ENCODE data around the gene PRUNE2. TPM values are rescaled to one million over a fixed set of nuclear protein-coding genes. Genes with fewer than 3 reads are reported as not detected.
"Not testable (repeated sequence)": the region's sequence is repeated elsewhere in the genome, so short reads cannot be mapped to it uniquely, and the experiment has no call there.

PRUNE2 gene
- total and polyA plus RNA-seq, 5 experiments from 2014 or later = not detected

DNA sequence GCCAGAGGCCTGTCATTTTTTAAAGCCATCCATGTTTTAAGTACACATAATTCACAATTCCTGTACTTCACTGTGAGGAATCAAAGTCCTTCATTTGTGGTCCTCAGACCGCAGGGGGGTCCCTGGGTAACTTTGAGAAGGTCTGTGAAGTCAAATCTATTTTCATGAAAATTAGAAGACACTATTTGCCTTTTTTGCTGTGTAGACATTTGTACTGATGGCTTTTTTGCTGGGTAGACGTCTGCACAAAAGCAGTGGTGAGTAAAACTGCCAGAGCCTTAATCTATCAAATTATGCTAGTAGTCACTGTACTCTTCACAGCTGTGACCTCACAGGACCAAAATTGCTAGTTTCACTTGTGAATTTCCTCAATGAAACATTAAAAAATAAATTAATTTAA is 25.7 kb downstream of the PRUNE2 start:
- DNase-seq = no peak
- Mint-ChIP-seq H3K4me1 (no peaks in the 10 kb centered on the region), H3K27ac (no peak overlapping the region), H3K9me3 (peaks cover 0 to 2% (median 0%) of the 10 kb centered on the region in 9 donors), H3K4me3 (no peak overlapping the region), H3K27me3 (peaks cover 0 to 7% (median 2%) of the 10 kb centered on the region in 5 donors), H3K36me3 (no peaks in the 10 kb centered on the region)
- ATAC-seq = no peak
- POLR2A ChIA-PET = no interaction called here

DNA sequence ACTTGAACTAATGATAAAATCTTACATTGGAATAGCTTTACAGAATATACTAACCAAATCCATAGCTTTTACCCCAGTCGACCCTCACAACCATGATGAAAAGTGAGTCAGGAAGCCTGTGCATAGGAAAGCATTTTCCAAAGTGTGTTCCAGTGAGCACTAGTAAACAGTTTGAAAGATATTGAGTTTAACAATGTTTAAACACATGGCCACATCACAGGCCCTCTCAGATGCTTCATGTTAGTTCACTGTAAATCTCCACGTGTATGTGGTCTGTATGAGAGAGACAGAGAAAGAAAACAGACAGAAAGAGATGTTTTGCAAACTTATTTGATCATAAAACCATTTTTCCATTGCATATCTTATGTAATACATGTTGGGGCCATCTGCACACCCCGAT is 27.0 kb downstream of the PRUNE2 start:
- Mint-ChIP-seq H3K9me3 (peaks cover 0 to 2% (median 0%) of the 10 kb centered on the region in 9 donors), H3K27me3 (peaks cover 0 to 7% (median 2%) of the 10 kb centered on the region in 5 donors), H3K36me3 (no peaks in the 10 kb centered on the region), H3K4me3 (no peak overlapping the region), H3K4me1 (no peaks in the 10 kb centered on the region), H3K27ac (no peak overlapping the region)
- POLR2A ChIA-PET = no interaction called here
- ATAC-seq (no peak), DNase-seq (no peak)

DNA sequence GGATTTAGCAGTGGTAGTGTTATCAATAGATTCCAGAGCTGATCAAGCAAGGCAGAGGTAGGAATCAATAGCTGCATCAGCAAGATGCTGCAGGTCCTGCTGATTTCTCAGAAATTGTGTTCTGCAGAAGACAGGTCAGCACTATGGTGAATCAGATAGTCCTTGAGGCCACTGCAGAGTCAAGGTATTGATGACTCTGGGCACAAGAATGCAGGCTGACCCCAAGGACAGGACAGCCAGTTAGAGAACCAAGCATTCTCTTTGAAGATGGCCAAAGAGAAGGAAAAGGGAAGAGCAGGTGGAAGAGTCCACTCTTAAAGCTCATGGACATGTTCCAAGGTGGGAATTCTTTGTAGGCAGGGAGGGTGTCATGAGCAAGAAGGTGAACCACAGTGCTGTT is 28.0 kb downstream of the PRUNE2 start:
- POLR2A ChIA-PET = no interaction called here
- H3K36me3 Mint-ChIP-seq = no peaks in the 10 kb centered on the region
- peaks cover 0 to 2% (median 0%) of the 10 kb centered on the region in 9 donors for H3K9me3 Mint-ChIP-seq
- no peak overlapping the region for H3K27ac Mint-ChIP-seq
- H3K4me1 Mint-ChIP-seq = no peaks in the 10 kb centered on the region
- no peak overlapping the region for H3K4me3 Mint-ChIP-seq
- DNase-seq (no peak), ATAC-seq (no peak)
- peaks cover 0 to 11% (median 2%) of the 10 kb centered on the region in 5 donors for H3K27me3 Mint-ChIP-seq

DNA sequence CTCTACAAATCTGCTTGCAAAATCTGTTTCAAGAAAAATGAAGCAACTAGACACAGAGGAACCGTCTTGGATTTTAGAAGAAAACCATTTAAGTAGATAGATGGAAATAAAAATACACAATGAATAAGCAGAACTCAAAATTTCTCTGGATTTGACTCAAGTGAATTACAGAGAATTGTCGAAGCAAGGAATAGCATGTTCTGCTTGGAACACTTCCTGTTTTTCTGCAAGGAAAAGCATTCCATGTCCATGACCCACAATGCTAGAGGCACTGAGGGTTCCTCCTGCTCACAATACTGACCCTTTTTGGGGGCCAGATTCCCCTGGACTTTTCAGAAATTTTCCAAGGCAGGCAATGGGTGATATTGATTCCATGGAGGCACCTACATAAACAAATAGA is 29.8 kb downstream of the PRUNE2 start:
- no peaks in the 10 kb centered on the region for H3K36me3 Mint-ChIP-seq
- ATAC-seq = no peak
- peaks cover 0 to 7% (median 3%) of the 10 kb centered on the region in 5 donors for H3K27me3 Mint-ChIP-seq
- peaks cover 0 to 2% (median 0%) of the 10 kb centered on the region in 9 donors for H3K9me3 Mint-ChIP-seq
- no peak overlapping the region for H3K27ac Mint-ChIP-seq
- no peaks in the 10 kb centered on the region for H3K4me1 Mint-ChIP-seq
- POLR2A ChIA-PET = no interaction called here
- no peak for DNase-seq
- no peak overlapping the region for H3K4me3 Mint-ChIP-seq

DNA sequence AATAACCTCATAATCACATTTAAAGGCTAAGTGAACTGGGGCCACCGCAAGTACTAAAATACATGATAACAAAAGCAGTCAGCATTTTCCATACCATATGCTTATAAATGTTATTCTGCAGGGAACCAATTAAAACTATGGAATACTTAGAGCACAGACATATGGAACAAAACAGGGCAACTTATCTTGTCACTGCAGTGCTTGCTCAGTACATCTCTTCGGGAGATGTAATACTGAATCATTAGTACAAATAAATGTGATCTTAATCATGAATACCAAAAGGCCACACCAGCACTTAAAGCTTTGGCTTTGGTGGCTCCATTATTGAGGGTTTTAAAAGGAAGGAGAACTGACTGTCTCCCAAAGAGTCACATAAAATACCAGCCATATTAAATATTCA is 32.1 kb downstream of the PRUNE2 start:
- DNase-seq (no peak), ATAC-seq (no peak)
- no peak overlapping the region for H3K4me3 Mint-ChIP-seq
- no peak overlapping the region for H3K27ac Mint-ChIP-seq
- no peaks in the 10 kb centered on the region for H3K9me3 Mint-ChIP-seq
- no peaks in the 10 kb centered on the region for H3K4me1 Mint-ChIP-seq
- POLR2A ChIA-PET = no interaction called here
- H3K27me3 Mint-ChIP-seq = peaks cover 2 to 11% (median 7%) of the 10 kb centered on the region in 5 donors
- no peaks in the 10 kb centered on the region for H3K36me3 Mint-ChIP-seq

DNA sequence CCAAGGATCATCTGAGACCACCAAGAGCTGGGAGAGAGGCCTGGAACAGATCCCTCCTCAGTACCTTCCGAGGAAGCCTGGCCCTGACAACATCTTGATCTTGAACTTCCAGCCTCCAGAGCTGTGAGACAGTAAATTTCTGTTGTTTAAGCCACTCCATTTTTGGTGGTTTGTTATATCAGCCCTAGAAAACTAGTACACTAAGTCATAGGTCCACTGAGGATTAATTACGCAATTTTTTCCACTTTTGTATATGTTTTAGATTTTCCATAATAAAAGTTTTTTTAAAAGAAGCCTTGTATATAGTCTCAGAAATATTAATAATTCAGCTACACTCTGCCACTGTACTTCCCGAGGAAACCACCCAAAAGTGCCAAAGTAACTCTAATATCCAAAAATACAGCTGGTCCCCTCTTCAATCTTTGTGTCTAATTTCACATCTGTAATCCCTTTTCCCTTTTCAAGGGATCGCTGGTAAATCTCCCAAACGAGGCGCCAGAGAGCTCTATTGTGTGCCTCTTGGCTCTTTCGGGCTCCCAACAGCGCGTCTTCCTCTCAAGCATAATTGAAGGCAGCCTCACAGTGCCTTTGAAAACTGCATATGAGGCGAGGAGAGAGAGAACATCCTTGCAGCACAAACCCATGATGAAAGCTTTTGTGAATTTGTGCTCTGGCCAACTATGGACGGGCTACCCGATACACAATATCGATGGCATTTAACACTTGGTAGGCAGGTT is 32.7 kb downstream of the PRUNE2 start:
- no peak for DNase-seq
- Mint-ChIP-seq H3K4me1 (no peaks in the 10 kb centered on the region), H3K36me3 (no peaks in the 10 kb centered on the region), H3K4me3 (no peak overlapping the region), H3K9me3 (no peaks in the 10 kb centered on the region), H3K27me3 (peaks cover 5 to 14% (median 11%) of the 10 kb centered on the region in 5 donors), H3K27ac (no peak overlapping the region)
- no peak for ATAC-seq
- POLR2A ChIA-PET = no interaction called here

DNA sequence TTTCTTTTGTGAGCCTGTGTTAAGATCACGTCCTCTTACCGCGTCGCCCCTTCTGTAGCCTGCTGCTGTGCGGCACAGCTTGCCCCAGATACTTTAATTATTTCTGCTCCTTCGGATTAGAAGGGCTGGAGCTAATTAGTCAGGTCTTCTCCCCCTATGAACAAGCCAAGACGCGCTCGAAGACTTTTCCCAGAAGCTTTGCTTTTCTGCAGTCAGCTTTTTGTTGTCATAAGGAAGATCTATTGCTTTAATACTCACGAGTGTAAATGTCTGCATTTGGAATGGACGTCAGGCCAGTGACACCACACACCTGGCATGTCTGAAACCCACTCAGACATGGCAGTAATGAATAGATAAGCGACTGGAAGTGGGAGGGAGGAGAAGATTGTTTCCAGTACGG is 37.0 kb downstream of the PRUNE2 start:
- POLR2A ChIA-PET = no interaction called here
- Mint-ChIP-seq H3K36me3 (no peaks in the 10 kb centered on the region), H3K9me3 (no peaks in the 10 kb centered on the region), H3K4me3 (no peak overlapping the region), H3K27ac (no peak overlapping the region), H3K4me1 (peaks cover 0 to 7% (median 4%) of the 10 kb centered on the region in 4 donors), H3K27me3 (peaks cover 8 to 20% (median 15%) of the 10 kb centered on the region in 5 donors)
- DNase-seq (no peak), ATAC-seq (no peak)

DNA sequence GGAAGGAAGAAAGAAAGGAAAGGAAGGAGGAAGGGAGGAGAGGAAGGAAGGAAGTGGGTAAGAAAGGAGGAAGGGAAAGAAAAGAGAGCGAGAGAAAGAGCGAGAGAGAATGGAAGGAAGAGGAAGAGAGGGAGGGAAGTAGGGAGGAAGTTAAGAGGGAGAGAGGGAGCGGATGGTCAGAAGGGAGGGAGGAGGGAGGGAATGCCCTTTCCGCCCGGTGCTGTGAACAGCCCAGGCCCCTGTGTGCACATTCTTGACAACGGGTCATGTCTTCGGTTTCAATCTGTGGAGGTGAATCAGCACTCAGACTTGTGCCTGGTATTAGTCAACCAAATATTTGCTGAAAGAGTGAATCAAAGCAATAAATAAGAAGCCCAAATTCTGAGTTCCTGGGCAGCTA is 39.2 kb downstream of the PRUNE2 start:
- ATAC-seq = no peak
- DNase-seq = no peak
- POLR2A ChIA-PET = no interaction called here
- no peaks in the 10 kb centered on the region for H3K9me3 Mint-ChIP-seq
- H3K27ac Mint-ChIP-seq = no peak overlapping the region
- peaks cover 0 to 7% (median 4%) of the 10 kb centered on the region in 4 donors for H3K4me1 Mint-ChIP-seq
- H3K4me3 Mint-ChIP-seq = no peak overlapping the region
- peaks cover 7 to 20% (median 13%) of the 10 kb centered on the region in 5 donors for H3K27me3 Mint-ChIP-seq
- no peaks in the 10 kb centered on the region for H3K36me3 Mint-ChIP-seq

DNA sequence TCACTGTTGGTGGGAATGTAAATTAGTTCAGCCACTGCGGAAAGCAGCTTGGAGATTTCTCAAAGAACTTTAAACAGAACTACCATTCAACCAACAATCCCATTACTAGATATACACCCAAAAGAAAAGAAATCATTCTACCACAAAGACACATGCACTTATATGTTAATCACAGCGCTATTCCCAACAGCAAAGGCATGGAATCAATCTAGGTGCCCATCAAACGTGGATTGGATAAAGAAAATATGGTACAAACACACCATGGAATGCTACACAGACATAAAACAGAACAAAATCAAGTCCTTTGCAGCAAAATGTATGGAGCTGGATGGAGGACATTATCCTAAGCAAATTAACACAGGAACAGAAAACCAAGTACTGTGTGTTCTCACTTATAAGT is 42.1 kb downstream of the PRUNE2 start:
- DNase-seq = no peak
- H3K4me3 Mint-ChIP-seq = no peak overlapping the region
- H3K9me3 Mint-ChIP-seq = no peaks in the 10 kb centered on the region
- peaks cover 7 to 15% (median 8%) of the 10 kb centered on the region in 5 donors for H3K27me3 Mint-ChIP-seq
- H3K4me1 Mint-ChIP-seq = peaks cover 0 to 7% (median 4%) of the 10 kb centered on the region in 4 donors
- POLR2A ChIA-PET = no interaction called here
- no peaks in the 10 kb centered on the region for H3K36me3 Mint-ChIP-seq
- H3K27ac Mint-ChIP-seq = no peak overlapping the region
- no peak for ATAC-seq

DNA sequence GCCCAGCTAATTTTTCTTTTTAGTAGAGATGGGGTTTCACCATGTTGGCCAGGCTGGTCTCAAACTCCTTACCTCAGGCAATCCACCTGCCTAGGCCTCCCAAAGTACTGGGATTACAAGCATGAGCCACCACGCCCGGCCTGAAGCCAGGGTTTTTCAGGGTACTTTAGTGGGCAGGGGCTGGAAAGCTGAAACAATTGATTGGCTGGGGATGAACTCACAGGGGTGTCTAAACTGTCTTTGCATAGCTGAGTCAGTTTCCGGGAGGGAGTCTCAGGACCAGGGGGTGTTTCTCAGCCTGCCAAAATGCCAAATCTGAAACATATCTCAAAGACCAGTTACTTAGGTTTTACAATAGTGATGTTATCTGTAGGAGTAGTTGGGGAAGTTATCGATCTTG is 46.1 kb downstream of the PRUNE2 start:
- no peak overlapping the region for H3K4me3 Mint-ChIP-seq
- no peaks in the 10 kb centered on the region for H3K4me1 Mint-ChIP-seq
- H3K27me3 Mint-ChIP-seq = peaks cover 0 to 2% (median 0%) of the 10 kb centered on the region in 5 donors
- H3K27ac Mint-ChIP-seq = no peak overlapping the region
- ATAC-seq (no peak), DNase-seq (no peak)
- H3K9me3 Mint-ChIP-seq = peaks cover 0 to 10% (median 0%) of the 10 kb centered on the region in 9 donors
- no peaks in the 10 kb centered on the region for H3K36me3 Mint-ChIP-seq
- POLR2A ChIA-PET = no interaction called here

DNA sequence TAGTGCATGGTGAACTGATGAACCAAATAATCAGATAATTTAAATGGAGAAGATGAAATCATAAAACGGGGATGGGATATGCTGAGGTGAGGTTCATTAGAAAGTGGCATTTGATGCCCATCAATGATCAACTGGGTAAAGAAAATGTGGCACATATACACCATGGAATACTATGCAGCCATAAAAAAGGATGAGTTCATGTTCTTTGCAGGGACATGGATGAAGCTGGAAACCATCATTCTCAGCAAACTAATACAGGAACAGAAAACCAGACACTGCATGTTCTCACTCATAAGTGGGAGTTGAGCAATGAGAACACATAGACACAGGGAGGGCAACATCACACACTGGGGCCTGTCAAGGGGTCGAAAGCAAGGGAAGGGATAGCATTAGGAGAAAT is 47.7 kb downstream of the PRUNE2 start:
- DNase-seq, ATAC-seq, H3K9me3 Mint-ChIP-seq, H3K4me1 Mint-ChIP-seq, H3K36me3 Mint-ChIP-seq, H3K27me3 Mint-ChIP-seq, POLR2A ChIA-PET, H3K4me3 Mint-ChIP-seq: not testable (repeated sequence)
- peak overlapping the region in 1 of 10 donors; percentile 27 for H3K27ac Mint-ChIP-seq

DNA sequence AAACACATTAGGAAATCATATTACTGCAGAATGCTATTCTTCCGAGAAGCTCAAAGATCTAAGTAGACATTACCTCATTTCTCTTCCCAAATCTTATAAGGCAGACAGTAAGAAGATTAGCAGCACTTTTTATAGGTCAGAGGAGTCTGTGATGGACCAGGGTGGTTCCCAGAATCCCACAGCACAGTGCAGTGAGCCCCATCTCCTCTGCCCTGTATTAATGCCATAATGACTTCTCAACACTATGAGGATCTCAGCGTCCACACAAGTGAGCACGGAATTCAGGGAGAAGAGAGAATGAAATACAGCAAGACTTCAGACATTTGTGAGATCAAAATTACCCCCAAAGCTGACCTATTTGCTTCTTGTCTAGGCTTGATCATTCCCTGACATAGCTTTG is 49.9 kb downstream of the PRUNE2 start:
- peaks cover 0 to 5% (median 2%) of the 10 kb centered on the region in 5 donors for H3K27me3 Mint-ChIP-seq
- H3K27ac Mint-ChIP-seq = no peak overlapping the region
- peaks cover 0 to 10% (median 0%) of the 10 kb centered on the region in 9 donors for H3K9me3 Mint-ChIP-seq
- H3K4me1 Mint-ChIP-seq = no peaks in the 10 kb centered on the region
- POLR2A ChIA-PET = no interaction called here
- no peak overlapping the region for H3K4me3 Mint-ChIP-seq
- DNase-seq = no peak
- no peaks in the 10 kb centered on the region for H3K36me3 Mint-ChIP-seq
- ATAC-seq = no peak

DNA sequence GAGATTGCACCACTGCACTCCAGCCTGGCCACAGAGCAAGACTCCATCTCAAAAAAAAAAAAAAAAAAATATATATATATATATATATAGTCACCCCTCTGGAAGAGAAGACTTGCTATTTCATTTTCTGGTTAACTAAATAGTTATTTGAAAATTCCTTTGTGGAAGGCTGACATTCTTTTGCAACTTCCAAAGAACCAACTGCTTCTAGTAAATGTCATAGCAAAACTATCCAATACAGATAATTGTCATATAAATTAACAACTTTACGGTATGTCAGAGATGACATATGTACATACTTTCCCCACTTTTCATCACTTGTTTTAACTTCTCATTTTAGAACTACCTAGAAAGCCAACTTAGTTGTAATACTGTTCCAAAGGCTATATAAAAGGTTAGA is 50.9 kb downstream of the PRUNE2 start:
- Mint-ChIP-seq H3K36me3 (no peaks in the 10 kb centered on the region), H3K27me3 (peaks cover 0 to 5% (median 2%) of the 10 kb centered on the region in 5 donors), H3K9me3 (peaks cover 0 to 10% (median 0%) of the 10 kb centered on the region in 9 donors), H3K27ac (no peak overlapping the region), H3K4me1 (no peaks in the 10 kb centered on the region), H3K4me3 (no peak overlapping the region)
- no peak for ATAC-seq
- no peak for DNase-seq
- POLR2A ChIA-PET = no interaction called here

DNA sequence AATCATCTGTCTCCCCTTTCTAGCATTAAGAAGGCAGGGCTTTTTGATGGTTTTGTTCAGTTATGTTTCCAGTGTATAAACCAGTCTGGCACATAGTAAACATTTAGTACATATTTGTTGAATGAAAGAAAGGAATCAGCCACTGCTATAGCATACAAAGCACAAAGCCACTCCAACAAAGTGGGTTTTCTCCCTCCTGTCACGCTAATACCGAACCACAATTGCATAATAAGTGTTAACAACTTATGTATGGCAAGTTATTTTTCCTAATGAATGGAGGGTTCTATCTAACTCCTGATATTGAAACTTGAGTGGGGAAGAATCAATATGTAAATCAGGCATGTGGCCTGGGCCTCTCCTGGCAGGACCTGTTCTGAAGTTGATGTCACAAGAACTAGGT is 53.9 kb downstream of the PRUNE2 start:
- Mint-ChIP-seq H3K4me3 (no peak overlapping the region), H3K9me3 (peaks cover 0 to 1% (median 0%) of the 10 kb centered on the region in 9 donors), H3K27ac (no peak overlapping the region), H3K4me1 (no peaks in the 10 kb centered on the region), H3K27me3 (peaks cover 0 to 5% (median 2%) of the 10 kb centered on the region in 5 donors), H3K36me3 (no peaks in the 10 kb centered on the region)
- DNase-seq (no peak), ATAC-seq (no peak)
- POLR2A ChIA-PET = no interaction called here

Data from naive thymus-derived CD8-positive, alpha-beta T cell (primary cell).